HepG2 (cell line): Measurements from ENCODE around the gene PSMD8. TPM values are rescaled to one million over a fixed set of nuclear protein-coding genes. Genes with fewer than 3 reads are reported as not detected.

Experiments
- ATAC-seq: fragments of 200-7000 bp; cut with Tn5 transposase; 3 replicates; pipeline ENCODE4 v1.9.1; 2020; ENCODE audit warnings: mild to moderate bottlenecking, moderate library complexity
- BruUV-seq: library from RNA; stranded (reverse); fragments of 400-500 nt; replicated peaks from 2 replicates; lab custom pipeline; 2021; lab: Mats Ljungman, UMichigan
- CTCF ChIA-PET: fragments of 300-600 bp; formaldehyde crosslinking; extraction: SDS; loops from one replicate; lab custom pipeline; 2021; ENCODE audit warnings: low total read pairs, inconsistent platforms, low intra/inter-chr PET ratio; lab: Yijun Ruan, JAX
- POLR2A ChIA-PET: fragments of 350-600 bp; sonication (Branson Sonifier 250); formaldehyde crosslinking; loops from one replicate; lab custom pipeline; 2020; ENCODE audit warnings: antibody characterized with exemption, inconsistent platforms; lab: Yijun Ruan, JAX
- DNase-seq: peaks from one replicate; pipeline ENCODE4 v3.0.0-alpha.2; 2015; ENCODE audit warnings: low spot score
- FAIRE-seq: peaks from 3 replicates; lab custom pipeline; 2011; peaks lifted over from hg19 to GRCh38; lab: Jason Lieb, UNC
- H2AFZ ChIP-seq: one replicate; pipeline ENCODE4 v1.6.1; 2011; ENCODE audit warnings: low read length, inconsistent platforms
- H3K27ac ChIP-seq: fragments of 300-600 bp; 3 replicates; pipeline ENCODE4 v1.8.0; 2011; ENCODE audit warnings: mixed run types, mild to moderate bottlenecking, mixed read lengths, low read length, inconsistent platforms; ENCODE audit not compliant: insufficient read depth; ENCODE audit errors: extremely low read length
- H3K27me3 ChIP-seq, 2 experiments: fragments of 200-600 bp in 1 of 2; 2 replicates in 1 of 2; 3 replicates in 1 of 2; pipeline versions ENCODE4 v1.6.0 to v1.8.0; 2011; ENCODE audit warnings: low read length in 2 of 2, mild to moderate bottlenecking in 2 of 2, moderate library complexity in 2 of 2, inconsistent platforms in 1 of 2; ENCODE audit not compliant: insufficient read depth in 2 of 2, control insufficient read depth in 1 of 2
- H3K36me3 ChIP-seq, 2 experiments: fragments of 200-600 bp in 1 of 2; replicated peaks in 1 of 2; 2 replicates in 1 of 2; 3 replicates in 1 of 2; pipeline versions ENCODE4 v1.5.1 to v1.8.0; 2011; ENCODE audit warnings: low read length in 2 of 2, inconsistent platforms in 1 of 2; ENCODE audit not compliant: insufficient read depth in 2 of 2, control insufficient read depth in 1 of 2
- H3K4me1 ChIP-seq: 2 replicates; pipeline ENCODE4 v1.5.1; 2012; ENCODE audit warnings: low read length, inconsistent platforms; ENCODE audit not compliant: insufficient read depth
- H3K4me2 ChIP-seq: 2 replicates; pipeline ENCODE4 v1.6.0; 2011; ENCODE audit warnings: low read depth, low read length, inconsistent platforms
- H3K4me3 ChIP-seq, 3 experiments: fragments of 200-600 bp in 1 of 3; sonication (generic), shearing (Covaris generic) in 1 of 3; replicated peaks in 1 of 3; 2 replicates each; pipeline ENCODE4 v1.5.1; 2011 to 2016; ENCODE audit warnings: low read length in 3 of 3, inconsistent platforms in 2 of 3, low read depth in 2 of 3, mild to moderate bottlenecking in 2 of 3, control low read depth in 1 of 3, mixed read lengths in 1 of 3; ENCODE audit not compliant: insufficient read depth in 1 of 3
- H3K79me2 ChIP-seq: one replicate; pipeline ENCODE4 v1.6.1; 2011; ENCODE audit warnings: low read length, inconsistent platforms; ENCODE audit not compliant: insufficient read depth
- H3K9ac ChIP-seq: 2 replicates; pipeline ENCODE4 v1.6.0; 2011; ENCODE audit warnings: mild to moderate bottlenecking, low read depth, low read length, inconsistent platforms; ENCODE audit not compliant: insufficient read depth
- H3K9me3 ChIP-seq: 2 replicates; pipeline ENCODE4 v1.5.1; 2012; ENCODE audit warnings: mild to moderate bottlenecking, low read length
- H4K20me1 ChIP-seq: 2 replicates; pipeline ENCODE4 v1.6.0; 2011; ENCODE audit warnings: inconsistent platforms, mild to moderate bottlenecking, low read length, moderate library complexity; ENCODE audit not compliant: insufficient read depth
- BORCS8-MEF2B ChIP-seq: sonication (generic); formaldehyde crosslinking; IDR thresholded peaks from 2 replicates; pipeline ENCODE4 v1.8.0; 2022; ENCODE audit warnings: mild to moderate bottlenecking, missing genetic modification reagents
- HES4 ChIP-seq: sonication (generic); formaldehyde crosslinking; IDR thresholded peaks from 2 replicates; pipeline ENCODE4 v1.9.0; 2021; ENCODE audit warnings: mild to moderate bottlenecking, missing genetic modification reagents, borderline replicate concordance
- NFYB ChIP-seq: sonication (generic); formaldehyde crosslinking; IDR thresholded peaks from 2 replicates; pipeline ENCODE4 v1.4.0; 2020; ENCODE audit warnings: missing genetic modification reagents
- POLR2A ChIP-seq, 2 experiments: IDR thresholded peaks; 2 replicates each; pipeline ENCODE4 v1.6.1; 2011; ENCODE audit warnings: low read depth in 2 of 2, low read length in 2 of 2, mild to moderate bottlenecking in 1 of 2, moderate library complexity in 1 of 2; ENCODE audit not compliant: insufficient read depth in 1 of 2
- RFXANK ChIP-seq: IDR thresholded peaks from 2 replicates; pipeline ENCODE4 v1.6.1; 2016
- ZBTB20 ChIP-seq: sonication (generic); formaldehyde crosslinking; IDR thresholded peaks from 2 replicates; pipeline ENCODE4 v1.8.1; 2023; ENCODE audit warnings: missing genetic modification reagents, low read depth, mild to moderate bottlenecking, borderline replicate concordance
- ZBTB38 ChIP-seq: sonication (generic); formaldehyde crosslinking; IDR thresholded peaks from 2 replicates; pipeline ENCODE4 v1.5.1; 2020; ENCODE audit warnings: mild to moderate bottlenecking, missing genetic modification reagents
- ZIK1 ChIP-seq: sonication (generic); formaldehyde crosslinking; IDR thresholded peaks from 2 replicates; pipeline ENCODE4 v1.5.0; 2020; ENCODE audit warnings: mild to moderate bottlenecking, low read depth, missing genetic modification reagents, borderline replicate concordance
- ZNF33B ChIP-seq: sonication (generic); formaldehyde crosslinking; IDR thresholded peaks from 2 replicates; pipeline ENCODE4 v1.5.1; 2020; ENCODE audit warnings: mild to moderate bottlenecking, missing genetic modification reagents
- ZNF446 ChIP-seq: sonication (generic); formaldehyde crosslinking; IDR thresholded peaks from 2 replicates; pipeline ENCODE4 v1.5.0; 2020; ENCODE audit warnings: mild to moderate bottlenecking, missing genetic modification reagents
- ZNF484 ChIP-seq: sonication (generic); formaldehyde crosslinking; IDR thresholded peaks from 2 replicates; pipeline ENCODE4 v1.5.1; 2020; ENCODE audit warnings: mild to moderate bottlenecking, low read depth, missing genetic modification reagents, borderline replicate concordance
- ZSCAN25 ChIP-seq: sonication (generic); formaldehyde crosslinking; IDR thresholded peaks from 2 replicates; pipeline ENCODE4 v1.8.0; 2022; ENCODE audit warnings: mild to moderate bottlenecking, missing genetic modification reagents
- WGBS: methylation state at CpG from one replicate; pipeline ENCODE4 v1.1.6; 2017; ENCODE audit warnings: low lambda C conversion rate; 5-methylcytosine and 5-hydroxymethylcytosine counted together
- in situ Hi-C: cut with HindIII; loops from 2 replicates; pipeline ENCODE4 v1.10.0; 2017; ENCODE audit warnings: low pct_unique_long_range_greater_than_20kb; ENCODE audit not compliant: extremely low pct_ligation_motif_present
- intact Hi-C: fragments of 100-400 bp; cut with micrococcal nuclease; formaldehyde crosslinking; loops from one replicate; pipeline ENCODE4 v1.10.0; 2022; ENCODE audit not compliant: unreplicated experiment
- polyA plus RNA-seq, 8 experiments: library from polyadenylated mRNA; depleted of rRNA in 3 of 8; stranded (reverse) in 7 of 8; unstranded in 1 of 8; fragments of >200 nt; fragmentation: Illumina TruSeq in 4 of 8; extraction: Trizol in 4 of 8; gene quantifications; 2 replicates each; pipeline versions ENCODE4 v1.2.1 to v1.2.3, GENCODE V29; 2011 to 2016; ENCODE audit warnings: low read depth in 4 of 8, missing spikeins in 1 of 8, mixed read lengths in 1 of 8; ENCODE audit not compliant: insufficient read depth in 1 of 8
- total RNA-seq, 5 experiments: library from RNA; depleted of rRNA; stranded (reverse); fragments of >200 nt; fragmentation: Illumina TruSeq; extraction: Trizol; gene quantifications; 2 replicates each; pipeline ENCODE4 v1.2.3, GENCODE V29; 2016; ENCODE audit warnings: low read depth in 1 of 5
- TF ChIP-seq, protein P1 (sequence below): sonication (generic); formaldehyde crosslinking; IDR thresholded peaks from 2 replicates; pipeline ENCODE4 v1.4.0; 2020; ENCODE audit warnings: mild to moderate bottlenecking, missing genetic modification reagents, borderline replicate concordance
- TF ChIP-seq, protein P2 (sequence below): sonication (generic); IDR thresholded peaks from 2 replicates; pipeline ENCODE4 v1.6.1; 2016; ENCODE audit warnings: low read depth, borderline replicate concordance
- TF ChIP-seq, protein P3 (sequence below): sonication (generic); formaldehyde crosslinking; IDR thresholded peaks from 2 replicates; pipeline ENCODE4 v1.8.0; 2022; ENCODE audit warnings: missing genetic modification reagents, mild to moderate bottlenecking, borderline replicate concordance
- TF ChIP-seq, protein P4 (sequence below): sonication (generic); formaldehyde crosslinking; IDR thresholded peaks from 2 replicates; pipeline ENCODE4 v1.5.1; 2020; ENCODE audit warnings: missing genetic modification reagents, mild to moderate bottlenecking, borderline replicate concordance
- TF ChIP-seq, protein P5 (sequence below): sonication (generic); formaldehyde crosslinking; IDR thresholded peaks from 2 replicates; pipeline ENCODE4 v1.4.0; 2020; ENCODE audit warnings: missing genetic modification reagents; ENCODE audit errors: not compliant biosample characterization

PSMD8 gene
- total and polyA plus RNA-seq, 2 of the 13 experiments (the other 11 are each of a cell fraction or from before 2014, with no cell fraction given) = 162 to 296 TPM

DNA sequence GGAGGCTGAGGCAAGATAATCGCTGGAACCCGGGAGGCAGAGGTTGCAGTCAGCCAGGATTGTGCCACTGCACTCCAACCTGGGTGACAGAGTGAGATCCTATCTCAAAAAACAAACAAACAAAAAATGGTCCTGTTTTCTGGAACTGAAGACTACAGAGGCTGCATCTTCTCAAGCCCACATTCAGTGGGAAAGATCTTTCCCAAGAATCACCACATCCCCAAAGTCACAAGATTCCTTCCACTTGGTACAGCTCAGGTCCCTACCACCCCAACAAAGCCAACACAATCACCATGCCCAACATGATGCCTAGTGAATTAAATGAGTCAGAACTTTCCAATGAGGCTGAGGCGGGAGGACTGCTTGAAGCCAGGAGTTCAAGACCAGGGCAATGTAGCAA lies 23.5 kb upstream of the PSMD8 start:
- no TSS peak for BruUV-seq
- DNase-seq = no peak
- 37% methylated on average over 3 of the region's 3 CpGs for WGBS
- TF ChIP-seq ZNF33B = no peak
- TF ChIP-seq ZSCAN25 (CRISPR knock-in tag) = no peak
- no peak for TF ChIP-seq NFYB (CRISPR knock-in tag)
- no peak for TF ChIP-seq BORCS8-MEF2B (CRISPR knock-in tag)
- TF ChIP-seq, protein P1, sequence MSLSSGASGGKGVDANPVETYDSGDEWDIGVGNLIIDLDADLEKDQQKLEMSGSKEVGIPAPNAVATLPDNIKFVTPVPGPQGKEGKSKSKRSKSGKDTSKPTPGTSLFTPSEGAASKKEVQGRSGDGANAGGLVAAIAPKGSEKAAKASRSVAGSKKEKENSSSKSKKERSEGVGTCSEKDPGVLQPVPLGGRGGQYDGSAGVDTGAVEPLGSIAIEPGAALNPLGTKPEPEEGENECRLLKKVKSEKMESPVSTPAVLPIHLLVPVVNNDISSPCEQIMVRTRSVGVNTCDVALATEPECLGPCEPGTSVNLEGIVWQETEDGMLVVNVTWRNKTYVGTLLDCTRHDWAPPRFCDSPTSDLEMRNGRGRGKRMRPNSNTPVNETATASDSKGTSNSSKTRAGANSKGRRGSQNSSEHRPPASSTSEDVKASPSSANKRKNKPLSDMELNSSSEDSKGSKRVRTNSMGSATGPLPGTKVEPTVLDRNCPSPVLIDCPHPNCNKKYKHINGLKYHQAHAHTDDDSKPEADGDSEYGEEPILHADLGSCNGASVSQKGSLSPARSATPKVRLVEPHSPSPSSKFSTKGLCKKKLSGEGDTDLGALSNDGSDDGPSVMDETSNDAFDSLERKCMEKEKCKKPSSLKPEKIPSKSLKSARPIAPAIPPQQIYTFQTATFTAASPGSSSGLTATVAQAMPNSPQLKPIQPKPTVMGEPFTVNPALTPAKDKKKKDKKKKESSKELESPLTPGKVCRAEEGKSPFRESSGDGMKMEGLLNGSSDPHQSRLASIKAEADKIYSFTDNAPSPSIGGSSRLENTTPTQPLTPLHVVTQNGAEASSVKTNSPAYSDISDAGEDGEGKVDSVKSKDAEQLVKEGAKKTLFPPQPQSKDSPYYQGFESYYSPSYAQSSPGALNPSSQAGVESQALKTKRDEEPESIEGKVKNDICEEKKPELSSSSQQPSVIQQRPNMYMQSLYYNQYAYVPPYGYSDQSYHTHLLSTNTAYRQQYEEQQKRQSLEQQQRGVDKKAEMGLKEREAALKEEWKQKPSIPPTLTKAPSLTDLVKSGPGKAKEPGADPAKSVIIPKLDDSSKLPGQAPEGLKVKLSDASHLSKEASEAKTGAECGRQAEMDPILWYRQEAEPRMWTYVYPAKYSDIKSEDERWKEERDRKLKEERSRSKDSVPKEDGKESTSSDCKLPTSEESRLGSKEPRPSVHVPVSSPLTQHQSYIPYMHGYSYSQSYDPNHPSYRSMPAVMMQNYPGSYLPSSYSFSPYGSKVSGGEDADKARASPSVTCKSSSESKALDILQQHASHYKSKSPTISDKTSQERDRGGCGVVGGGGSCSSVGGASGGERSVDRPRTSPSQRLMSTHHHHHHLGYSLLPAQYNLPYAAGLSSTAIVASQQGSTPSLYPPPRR (CRISPR knock-in tag) = no peak
- TF ChIP-seq, protein P2, sequence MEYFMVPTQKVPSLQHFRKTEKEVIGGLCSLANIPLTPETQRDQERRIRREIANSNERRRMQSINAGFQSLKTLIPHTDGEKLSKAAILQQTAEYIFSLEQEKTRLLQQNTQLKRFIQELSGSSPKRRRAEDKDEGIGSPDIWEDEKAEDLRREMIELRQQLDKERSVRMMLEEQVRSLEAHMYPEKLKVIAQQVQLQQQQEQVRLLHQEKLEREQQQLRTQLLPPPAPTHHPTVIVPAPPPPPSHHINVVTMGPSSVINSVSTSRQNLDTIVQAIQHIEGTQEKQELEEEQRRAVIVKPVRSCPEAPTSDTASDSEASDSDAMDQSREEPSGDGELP = no peak
- TF ChIP-seq ZNF484 = no peak
- TF ChIP-seq RFXANK (CRISPR knock-in tag) = no peak
- TF ChIP-seq POLR2A (IDR thresholded peaks at IDR 0.05; ENCODE audit: insufficient read depth in 1 of 2, low read depth in 2 of 2, low read length in 2 of 2) = no peak
- TF ChIP-seq, protein P3, sequence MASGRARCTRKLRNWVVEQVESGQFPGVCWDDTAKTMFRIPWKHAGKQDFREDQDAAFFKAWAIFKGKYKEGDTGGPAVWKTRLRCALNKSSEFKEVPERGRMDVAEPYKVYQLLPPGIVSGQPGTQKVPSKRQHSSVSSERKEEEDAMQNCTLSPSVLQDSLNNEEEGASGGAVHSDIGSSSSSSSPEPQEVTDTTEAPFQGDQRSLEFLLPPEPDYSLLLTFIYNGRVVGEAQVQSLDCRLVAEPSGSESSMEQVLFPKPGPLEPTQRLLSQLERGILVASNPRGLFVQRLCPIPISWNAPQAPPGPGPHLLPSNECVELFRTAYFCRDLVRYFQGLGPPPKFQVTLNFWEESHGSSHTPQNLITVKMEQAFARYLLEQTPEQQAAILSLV (CRISPR knock-in tag) = no peak
- TF ChIP-seq ZIK1 = no peak
- TF ChIP-seq ZNF446 (CRISPR knock-in tag) = no peak
- TF ChIP-seq, protein P4, sequence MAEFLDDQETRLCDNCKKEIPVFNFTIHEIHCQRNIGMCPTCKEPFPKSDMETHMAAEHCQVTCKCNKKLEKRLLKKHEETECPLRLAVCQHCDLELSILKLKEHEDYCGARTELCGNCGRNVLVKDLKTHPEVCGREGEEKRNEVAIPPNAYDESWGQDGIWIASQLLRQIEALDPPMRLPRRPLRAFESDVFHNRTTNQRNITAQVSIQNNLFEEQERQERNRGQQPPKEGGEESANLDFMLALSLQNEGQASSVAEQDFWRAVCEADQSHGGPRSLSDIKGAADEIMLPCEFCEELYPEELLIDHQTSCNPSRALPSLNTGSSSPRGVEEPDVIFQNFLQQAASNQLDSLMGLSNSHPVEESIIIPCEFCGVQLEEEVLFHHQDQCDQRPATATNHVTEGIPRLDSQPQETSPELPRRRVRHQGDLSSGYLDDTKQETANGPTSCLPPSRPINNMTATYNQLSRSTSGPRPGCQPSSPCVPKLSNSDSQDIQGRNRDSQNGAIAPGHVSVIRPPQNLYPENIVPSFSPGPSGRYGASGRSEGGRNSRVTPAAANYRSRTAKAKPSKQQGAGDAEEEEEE (CRISPR knock-in tag) = no peak
- no peak for TF ChIP-seq HES4 (CRISPR knock-in tag)
- no peak for TF ChIP-seq ZBTB20
- TF ChIP-seq, protein P5, sequence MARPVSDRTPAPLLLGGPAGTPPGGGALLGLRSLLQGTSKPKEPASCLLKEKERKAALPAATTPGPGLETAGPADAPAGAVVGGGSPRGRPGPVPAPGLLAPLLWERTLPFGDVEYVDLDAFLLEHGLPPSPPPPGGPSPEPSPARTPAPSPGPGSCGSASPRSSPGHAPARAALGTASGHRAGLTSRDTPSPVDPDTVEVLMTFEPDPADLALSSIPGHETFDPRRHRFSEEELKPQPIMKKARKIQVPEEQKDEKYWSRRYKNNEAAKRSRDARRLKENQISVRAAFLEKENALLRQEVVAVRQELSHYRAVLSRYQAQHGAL (CRISPR knock-in tag) = no peak
- no peak for TF ChIP-seq ZBTB38

More for the DNA sequence above, 23.5 kb upstream of the PSMD8 start:
- ChIA-PET POLR2A (no interaction called here), CTCF (no interaction called here)
- Histone ChIP-seq H3K4me2 (no peak overlapping the region), H3K79me2 (no peaks in the 10 kb centered on the region), H3K27me3 (peaks cover 3 to 9% of the 10 kb centered on the region in 2 experiments; a peak in 3 of 5 replicates), H3K4me3 (no peak overlapping the region), H3K4me1 (no peaks in the 10 kb centered on the region), H2AFZ (no peak overlapping the region), H4K20me1 (no peaks in the 10 kb centered on the region), H3K9me3 (no peaks in the 10 kb centered on the region), H3K9ac (no peak overlapping the region), H3K36me3 (no peaks in the 10 kb centered on the region), H3K27ac (no peak overlapping the region)
- ATAC-seq = no peak
- in situ Hi-C loops = no loop called here
- no peak for FAIRE-seq
- intact Hi-C loops = no loop called here
